ENCODE measurements around the gene SLF2. TPM values are rescaled to one million over a fixed set of nuclear protein-coding genes. Genes with fewer than 3 reads are reported as not detected.
A peak's percentile ranks its signal among the peaks of the same experiment; 100 is the strongest.

Gene SLF2
- total and polyA plus RNA-seq, 2 of the 13 experiments (the other 11 are each of a cell fraction or from before 2014, with no cell fraction given) = 12.2 to 48.1 TPM

GRCh38 chr10:100997360-100998182 is 84.8 kb downstream of the SLF2 start (continued):
- TF ChIP-seq AGO2 (optimal IDR thresholded peaks at IDR 0.05; ENCODE audit: low read depth, low read length) (peak; percentile 65), AGO1 (IDR thresholded peaks at IDR 0.05; ENCODE audit: low read depth, low read length, poor library complexity, severe bottlenecking) (peak; percentile 8), KLF16 (CRISPR knock-in tag; IDR thresholded peaks at IDR 0.05) (0 out of 4 replicates have a peak, but pooled peaks of 1 of the 2 experiments have one; percentile 25), ZNF256 (CRISPR knock-in tag; conservative IDR thresholded peaks at IDR 0.05) (0 out of 2 replicates have a peak, but pooled peaks have one; percentile 22), GLI4 (CRISPR knock-in tag; IDR thresholded peaks at IDR 0.05; ENCODE audit: borderline replicate concordance) (no peak), SMAD1 (CRISPR knock-in tag; IDR thresholded peaks at IDR 0.05; ENCODE audit: borderline replicate concordance, low read depth) (no peak), PAXIP1 (CRISPR knock-in tag; conservative IDR thresholded peaks at IDR 0.05) (no peak; the same call in 1 of the 2 replicates), FOSL2 (CRISPR knock-in tag; IDR thresholded peaks at IDR 0.05) (0 out of 2 replicates have a peak, but pooled peaks have one; percentile 8), RNF219 (CRISPR knock-in tag; IDR thresholded peaks at IDR 0.05) (no peak), KDM3A (CRISPR knock-in tag; IDR thresholded peaks at IDR 0.05; ENCODE audit: low read depth) (peak; percentile 24; the same call in 1 of the 2 replicates), ZNF746 (CRISPR knock-in tag; IDR thresholded peaks at IDR 0.05) (0 out of 2 replicates have a peak, but pooled peaks have one; percentile 51), JUN (CRISPR knock-in tag; IDR thresholded peaks at IDR 0.05) (no peak), GABPA (IDR thresholded peaks at IDR 0.05; ENCODE audit: low read depth, low read length) (no peak), GABPA (CRISPR knock-in tag; IDR thresholded peaks at IDR 0.05; ENCODE audit: low read depth) (peak; percentile 65), ZBTB14 (CRISPR knock-in tag; IDR thresholded peaks at IDR 0.05) (no peak), NR1H2 (CRISPR knock-in tag; IDR thresholded peaks at IDR 0.05; ENCODE audit: borderline replicate concordance, low read depth) (no peak), NCOA2 (CRISPR knock-in tag; IDR thresholded peaks at IDR 0.05) (0 out of 2 replicates have a peak, but pooled peaks have one; percentile 16), GATAD1 (CRISPR knock-in tag; IDR thresholded peaks at IDR 0.05) (peak; percentile 60; the same call in 1 of the 2 replicates), DMAP1 (CRISPR knock-in tag; IDR thresholded peaks at IDR 0.05) (peak; percentile 71; the same call in 1 of the 2 replicates), FOXM1 (CRISPR knock-in tag; IDR thresholded peaks at IDR 0.05) (0 out of 2 replicates have a peak, but pooled peaks have one; percentile 22), ZZZ3 (CRISPR knock-in tag; IDR thresholded peaks at IDR 0.05; ENCODE audit: borderline replicate concordance) (no peak), ZNF619 (CRISPR knock-in tag; IDR thresholded peaks at IDR 0.05) (peak; percentile 64), IRX3 (CRISPR knock-in tag; IDR thresholded peaks at IDR 0.05; ENCODE audit: borderline replicate concordance, low read depth) (0 out of 2 replicates have a peak, but pooled peaks have one; percentile 52)

All from HepG2 (cell line).